Fibroblast of villous mesenchyme (primary cell): ENCODE measurements around the gene ALKBH4. TPM values are rescaled to one million over a fixed set of nuclear protein-coding genes. Genes with fewer than 3 reads are reported as not detected.
"Not testable (repeated sequence)": the region's sequence is repeated elsewhere in the genome, so short reads cannot be mapped to it uniquely, and the experiment has no call there.

Source experiments
- DNase-seq: peaks from one replicate; pipeline ENCODE4 v3.0.0-alpha.2; 2010; ENCODE audit warnings: low read depth
- H3K4me3 ChIP-seq: 2 replicates; pipeline ENCODE4 v1.5.1; 2011; ENCODE audit warnings: low read depth, mild to moderate bottlenecking, low read length
- total RNA-seq: library from RNA; depleted of rRNA; stranded (reverse); fragments of >200 nt; gene quantifications from 2 replicates; pipeline ENCODE4 v1.2.3, GENCODE V29; 2012
- TF ChIP-seq, protein P1 (sequence below): IDR thresholded peaks from 2 replicates; pipeline ENCODE4 v1.5.1; 2012; ENCODE audit warnings: low read depth, mild to moderate bottlenecking, low read length; ENCODE audit not compliant: insufficient read depth

The ALKBH4 gene
- total RNA-seq, 1 donor, result 10.8 TPM

DNA sequence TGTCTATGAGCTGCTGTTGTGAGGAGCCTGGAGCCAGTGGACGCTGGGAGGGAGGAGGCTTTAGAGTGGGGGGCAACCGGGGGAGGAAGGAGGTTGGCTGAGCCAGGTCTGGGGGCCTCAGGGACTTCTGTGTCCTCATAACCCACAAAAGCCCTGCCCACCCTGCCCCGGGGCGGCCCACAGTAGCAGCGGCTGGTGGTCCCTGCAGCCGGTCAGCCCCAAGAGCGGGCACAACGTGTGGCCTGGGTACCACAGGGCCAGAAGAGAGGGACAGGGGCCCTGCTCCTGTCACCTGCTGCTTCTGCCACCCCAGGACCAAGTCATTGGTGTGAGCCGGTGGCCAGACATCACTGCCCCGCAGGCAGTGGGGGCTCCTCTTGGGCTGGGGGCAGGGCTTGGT is 17.3 kb upstream of the ALKBH4 start:
- not testable (repeated sequence) for H3K4me3 ChIP-seq, DNase-seq

DNA sequence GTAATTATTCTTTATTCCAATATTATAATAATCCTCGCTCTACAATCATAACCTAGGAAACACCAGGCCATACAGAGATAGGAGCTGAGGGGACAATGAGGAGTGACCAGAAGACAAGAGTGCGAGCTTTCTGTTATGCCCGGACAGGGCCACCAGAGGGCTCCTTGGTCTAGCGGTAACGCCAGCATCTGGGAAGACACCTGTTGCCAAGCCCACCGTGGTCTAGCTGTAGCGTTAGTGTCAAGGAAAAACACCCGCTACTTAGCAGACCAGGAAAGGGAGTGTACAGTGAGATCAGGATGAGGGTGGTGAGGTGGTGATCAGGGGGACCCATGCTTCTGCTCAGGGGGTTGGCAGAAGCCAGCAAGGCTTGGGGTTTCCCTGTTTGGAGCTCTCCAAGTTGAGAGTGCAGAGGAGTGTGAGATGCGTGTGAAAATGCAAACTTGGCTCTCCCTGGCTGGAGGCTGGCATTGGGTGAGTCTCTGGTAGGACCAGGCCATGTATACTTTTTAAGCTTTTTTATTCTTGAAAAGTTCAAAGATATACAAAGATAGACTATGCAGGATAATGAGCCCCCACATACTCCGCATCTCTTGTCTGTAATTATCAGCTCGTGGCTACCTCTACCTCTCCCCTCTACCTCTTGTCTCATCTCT is 15.4 kb upstream of the ALKBH4 start:
- DNase-seq, H3K4me3 ChIP-seq: not testable (repeated sequence)
- TF ChIP-seq, protein P1, sequence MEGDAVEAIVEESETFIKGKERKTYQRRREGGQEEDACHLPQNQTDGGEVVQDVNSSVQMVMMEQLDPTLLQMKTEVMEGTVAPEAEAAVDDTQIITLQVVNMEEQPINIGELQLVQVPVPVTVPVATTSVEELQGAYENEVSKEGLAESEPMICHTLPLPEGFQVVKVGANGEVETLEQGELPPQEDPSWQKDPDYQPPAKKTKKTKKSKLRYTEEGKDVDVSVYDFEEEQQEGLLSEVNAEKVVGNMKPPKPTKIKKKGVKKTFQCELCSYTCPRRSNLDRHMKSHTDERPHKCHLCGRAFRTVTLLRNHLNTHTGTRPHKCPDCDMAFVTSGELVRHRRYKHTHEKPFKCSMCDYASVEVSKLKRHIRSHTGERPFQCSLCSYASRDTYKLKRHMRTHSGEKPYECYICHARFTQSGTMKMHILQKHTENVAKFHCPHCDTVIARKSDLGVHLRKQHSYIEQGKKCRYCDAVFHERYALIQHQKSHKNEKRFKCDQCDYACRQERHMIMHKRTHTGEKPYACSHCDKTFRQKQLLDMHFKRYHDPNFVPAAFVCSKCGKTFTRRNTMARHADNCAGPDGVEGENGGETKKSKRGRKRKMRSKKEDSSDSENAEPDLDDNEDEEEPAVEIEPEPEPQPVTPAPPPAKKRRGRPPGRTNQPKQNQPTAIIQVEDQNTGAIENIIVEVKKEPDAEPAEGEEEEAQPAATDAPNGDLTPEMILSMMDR, result peak; percentile 36

GRCh38 chr7:102479209-102479584 is 14.5 kb upstream of the ALKBH4 start:
- not testable (repeated sequence) for DNase-seq, H3K4me3 ChIP-seq

DNA sequence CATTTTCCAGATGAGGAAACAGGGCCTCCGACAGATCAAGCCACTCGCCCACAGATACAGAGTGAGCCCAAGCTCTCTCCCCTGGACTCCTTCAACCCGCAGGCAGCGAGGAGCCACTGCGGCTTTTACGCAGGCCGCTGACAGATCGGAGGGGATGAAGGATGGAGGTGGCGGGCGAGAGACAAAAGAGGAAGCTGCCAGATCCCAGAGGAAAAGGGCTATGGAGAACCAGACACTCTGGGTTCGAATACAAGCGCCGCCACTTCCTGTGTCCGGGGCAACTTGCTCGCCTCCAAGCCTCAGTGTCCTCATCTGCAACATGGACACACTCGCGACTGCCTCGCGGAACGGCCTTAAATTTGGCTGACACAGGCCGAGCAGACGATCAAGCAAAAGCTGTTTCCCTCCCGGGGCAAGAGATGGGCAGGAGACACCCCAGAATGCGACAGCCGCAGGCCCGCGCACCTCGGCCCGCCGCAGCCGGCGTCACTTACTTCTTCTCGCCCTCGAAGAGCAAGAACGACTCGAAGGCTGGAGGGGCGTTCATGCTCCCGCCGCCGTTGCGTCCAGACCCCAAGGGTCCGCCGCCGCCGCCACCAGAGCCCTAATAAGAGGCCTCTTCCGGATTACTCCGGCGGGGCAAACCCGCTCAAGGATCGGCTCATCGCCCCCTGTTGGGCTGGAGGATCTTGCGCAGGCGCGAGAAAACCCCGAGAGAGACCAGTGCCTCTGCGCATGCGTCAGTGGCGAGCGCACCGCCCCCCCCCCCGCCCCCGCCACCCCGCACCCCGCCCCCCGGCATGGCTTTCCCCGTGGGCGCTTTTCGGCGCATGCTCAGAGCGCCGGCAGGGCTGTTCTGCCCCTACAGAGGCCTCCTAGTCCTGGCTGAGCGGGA is 13.9 kb upstream of the ALKBH4 start, which contains the start of gene POLR2J:
Gene POLR2J (minus strand): TSS at position 609 of the 895 bp plus-strand sequence. CDS start 62 bp downstream, at position 547.
- peak; percentile 88 for DNase-seq
- H3K4me3 ChIP-seq, result peak within 1 kb of the TSS; percentile 60
- TF ChIP-seq, protein P1, result peak; percentile 43

- DNase-seq, H3K4me3 ChIP-seq: not testable (repeated sequence)
These were observed 10.2 kb upstream of the ALKBH4 start for GRCh38 chr7:102474736-102475435.

DNA sequence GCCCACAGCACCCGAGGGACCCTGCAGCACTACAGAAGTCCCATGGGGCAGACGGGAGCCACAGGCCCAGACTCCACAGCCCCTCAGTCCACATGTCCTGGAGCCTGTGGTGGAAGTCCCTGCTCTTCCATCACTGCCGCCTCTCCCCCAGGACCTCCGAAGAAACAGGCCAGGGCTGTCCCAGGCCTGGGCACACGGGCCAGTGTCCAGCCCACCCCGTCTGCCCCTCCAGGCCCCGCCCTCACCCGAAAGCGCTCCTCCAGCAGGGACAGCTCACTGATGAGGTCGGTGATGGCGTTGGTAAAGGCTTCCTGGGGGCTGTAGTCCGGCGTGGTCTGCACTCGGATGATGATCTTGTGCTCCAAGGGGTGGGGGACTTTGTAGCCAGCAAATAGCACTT is 9.5 kb upstream of the ALKBH4 start:
- not testable (repeated sequence) for DNase-seq, H3K4me3 ChIP-seq

DNA sequence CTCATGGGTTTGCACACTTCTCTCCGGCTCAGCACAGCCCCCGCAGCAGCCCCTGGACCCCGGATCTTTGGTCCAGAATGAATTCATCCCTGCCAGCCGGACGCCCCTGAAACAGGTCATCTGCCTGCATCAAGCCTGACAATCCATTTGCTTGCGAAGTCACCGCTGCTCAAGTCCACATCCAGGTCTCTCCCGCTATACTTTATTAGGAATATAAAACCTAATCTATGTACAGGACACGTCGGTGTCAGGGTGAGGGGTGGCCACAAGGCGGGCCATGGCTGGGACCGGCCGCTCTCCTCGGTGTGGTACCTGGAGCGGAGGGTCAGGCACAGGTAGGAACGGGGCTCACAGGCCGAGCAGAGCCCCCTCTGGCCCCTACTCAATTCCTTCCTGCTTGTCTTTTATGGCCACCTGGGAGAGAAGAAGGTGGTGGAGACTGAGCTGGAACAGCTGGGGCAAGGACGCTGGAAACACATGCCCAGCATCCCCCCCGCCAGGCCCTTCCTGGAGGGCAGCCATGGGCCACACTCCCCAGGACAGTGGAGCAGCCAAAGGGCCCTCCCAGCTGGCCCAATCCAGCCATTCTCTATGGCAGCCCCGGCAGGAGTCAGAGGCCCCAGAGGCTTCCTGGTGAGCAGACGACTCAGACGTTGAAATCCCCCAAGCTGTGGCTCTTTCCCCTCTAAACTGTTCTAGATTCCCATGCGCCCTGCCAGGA is 8.8 kb upstream of the ALKBH4 start:
- DNase-seq, result no peak
- TF ChIP-seq, protein P1, result no peak
- H3K4me3 ChIP-seq, result no peak overlapping the region

GRCh38 chr7:102472126-102473041 is 7.7 kb upstream of the ALKBH4 start:
- DNase-seq, result no peak
- TF ChIP-seq, protein P1, result no peak
- no peak overlapping the region for H3K4me3 ChIP-seq
